Left ventricle myocardium inferior (tissue), 1 donor: Measurements from ENCODE around the gene SARS1. TPM values are rescaled to one million over a fixed set of nuclear protein-coding genes. Genes with fewer than 3 reads are reported as not detected.

Experiments
- DNase-seq: peaks from one replicate; pipeline ENCODE4 v3.0.0-alpha.2; 2020
- H3K27ac ChIP-seq: fragments of 200-600 bp; replicated peaks from 2 replicates; pipeline ENCODE4 v1.8.0; 2021
- H3K27me3 ChIP-seq: fragments of 200-600 bp; 2 replicates; pipeline ENCODE4 v1.8.0; 2021; ENCODE audit warnings: low read depth
- H3K36me3 ChIP-seq: fragments of 200-600 bp; 2 replicates; pipeline ENCODE4 v1.8.0; 2021
- H3K4me1 ChIP-seq: fragments of 200-600 bp; 2 replicates; pipeline ENCODE4 v1.8.0; 2021
- H3K4me3 ChIP-seq: fragments of 200-600 bp; 2 replicates; pipeline ENCODE4 v1.8.0; 2021; ENCODE audit warnings: mild to moderate bottlenecking, moderate library complexity
- H3K9me3 ChIP-seq: fragments of 200-600 bp; replicated peaks from 2 replicates; pipeline ENCODE4 v1.8.0; 2021
- CTCF ChIP-seq: fragments of 200-600 bp; IDR thresholded peaks from 2 replicates; pipeline ENCODE4 v1.8.0; 2021; ENCODE audit warnings: antibody characterized with exemption, mild to moderate bottlenecking, borderline replicate concordance
- intact Hi-C: fragments of 100-400 bp; cut with micrococcal nuclease; formaldehyde crosslinking; loops from one replicate; pipeline ENCODE4 v1.11.0; 2022
- total RNA-seq: library from RNA; stranded (reverse); fragmentation: NEBNext Ultra II Directional; extraction: Animal tissue kit (Norgen Biotek cat#: 25700); gene quantifications from one replicate; pipeline ENCODE4 v1.2.1, GENCODE V29; 2021
- donor health status: DM: no; HTN: yes; CAD: no; lungs with severe emphysema.

Gene SARS1
- total RNA-seq, 1 donor from 2014 or later, result 92.0 TPM

GRCh38 chr1:109251277-109252166 is 37.8 kb downstream of the SARS1 start:
- no peak for DNase-seq
- Histone ChIP-seq H3K27me3 (peaks cover 36% of the 10 kb centered on the region), H3K27ac (no peak overlapping the region), H3K36me3 (no peaks in the 10 kb centered on the region), H3K9me3 (no peaks in the 10 kb centered on the region), H3K4me3 (no peak overlapping the region), H3K4me1 (peaks cover 38% of the 10 kb centered on the region)
- intact Hi-C loops, result no loop called here
- TF ChIP-seq CTCF, result no peak

DNA sequence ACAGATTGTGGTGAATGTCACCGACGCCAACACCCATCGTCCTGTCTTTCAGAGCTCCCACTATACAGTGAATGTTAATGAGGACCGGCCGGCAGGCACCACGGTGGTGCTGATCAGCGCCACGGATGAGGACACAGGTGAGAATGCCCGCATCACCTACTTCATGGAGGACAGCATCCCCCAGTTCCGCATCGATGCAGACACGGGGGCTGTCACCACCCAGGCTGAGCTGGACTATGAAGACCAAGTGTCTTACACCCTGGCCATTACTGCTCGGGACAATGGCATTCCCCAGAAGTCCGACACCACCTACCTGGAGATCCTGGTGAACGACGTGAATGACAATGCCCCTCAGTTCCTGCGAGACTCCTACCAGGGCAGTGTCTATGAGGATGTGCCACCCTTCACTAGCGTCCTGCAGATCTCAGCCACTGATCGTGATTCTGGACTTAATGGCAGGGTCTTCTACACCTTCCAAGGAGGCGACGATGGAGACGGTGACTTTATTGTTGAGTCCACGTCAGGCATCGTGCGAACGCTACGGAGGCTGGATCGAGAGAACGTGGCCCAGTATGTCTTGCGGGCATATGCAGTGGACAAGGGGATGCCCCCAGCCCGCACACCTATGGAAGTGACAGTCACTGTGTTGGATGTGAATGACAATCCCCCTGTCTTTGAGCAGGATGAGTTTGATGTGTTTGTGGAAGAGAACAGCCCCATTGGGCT is 38.6 kb downstream of the SARS1 start:
- H3K4me3 ChIP-seq, result no peak overlapping the region
- no peak overlapping the region for H3K27ac ChIP-seq
- H3K27me3 ChIP-seq, result peaks cover 29% of the 10 kb centered on the region
- no peak for TF ChIP-seq CTCF
- intact Hi-C loops, result no loop called here
- no peak for DNase-seq
- peaks cover 38% of the 10 kb centered on the region for H3K4me1 ChIP-seq
- no peaks in the 10 kb centered on the region for H3K9me3 ChIP-seq
- no peaks in the 10 kb centered on the region for H3K36me3 ChIP-seq

DNA sequence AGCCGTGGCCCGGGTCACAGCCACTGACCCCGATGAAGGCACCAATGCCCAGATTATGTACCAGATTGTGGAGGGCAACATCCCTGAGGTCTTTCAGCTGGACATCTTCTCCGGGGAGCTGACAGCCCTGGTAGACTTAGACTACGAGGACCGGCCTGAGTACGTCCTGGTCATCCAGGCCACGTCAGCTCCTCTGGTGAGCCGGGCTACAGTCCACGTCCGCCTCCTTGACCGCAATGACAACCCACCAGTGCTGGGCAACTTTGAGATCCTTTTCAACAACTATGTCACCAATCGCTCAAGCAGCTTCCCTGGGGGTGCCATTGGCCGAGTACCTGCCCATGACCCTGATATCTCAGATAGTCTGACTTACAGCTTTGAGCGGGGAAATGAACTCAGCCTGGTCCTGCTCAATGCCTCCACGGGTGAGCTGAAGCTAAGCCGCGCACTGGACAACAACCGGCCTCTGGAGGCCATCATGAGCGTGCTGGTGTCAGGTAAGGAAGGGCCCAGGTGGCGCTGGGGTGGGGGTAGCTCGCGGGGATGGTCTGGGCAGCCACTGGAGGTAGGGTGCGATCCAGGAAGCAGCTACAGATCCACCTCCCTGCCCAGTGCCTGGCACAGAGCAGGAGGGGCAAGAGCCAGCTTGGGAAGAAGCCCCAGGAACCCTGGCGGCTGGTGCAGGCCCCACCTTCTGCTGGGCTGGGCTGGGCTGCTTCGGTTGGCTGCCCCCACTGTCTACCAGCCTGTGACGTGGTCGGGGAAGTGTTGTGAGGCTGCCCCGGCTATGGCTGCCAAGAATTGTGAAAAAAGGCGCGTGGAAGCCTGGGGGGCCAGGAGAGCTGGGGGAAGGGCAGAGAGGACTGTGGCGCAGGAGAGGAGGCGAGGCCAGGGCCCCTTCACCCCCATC is 39.4 kb downstream of the SARS1 start:
- DNase-seq, result no peak
- H3K4me3 ChIP-seq, result peak overlapping the region; percentile 9

GRCh38 chr1:109253803-109254620 is 40.3 kb downstream of the SARS1 start:
- H3K4me1 ChIP-seq, result peaks cover 34% of the 10 kb centered on the region
- peak overlapping the region; percentile 9 for H3K4me3 ChIP-seq
- peak overlapping the region; percentile 79 for H3K27ac ChIP-seq
- DNase-seq, result no peak
- H3K36me3 ChIP-seq, result no peaks in the 10 kb centered on the region
- no peak for TF ChIP-seq CTCF
- no peaks in the 10 kb centered on the region for H3K9me3 ChIP-seq
- intact Hi-C loops, result no loop called here
- H3K27me3 ChIP-seq, result peaks cover 13% of the 10 kb centered on the region

More for the DNA sequence above, 39.4 kb downstream of the SARS1 start:
- Histone ChIP-seq H3K9me3 (no peaks in the 10 kb centered on the region), H3K36me3 (no peaks in the 10 kb centered on the region), H3K27ac (peak overlapping the region; percentile 79), H3K27me3 (peaks cover 22% of the 10 kb centered on the region), H3K4me1 (peaks cover 38% of the 10 kb centered on the region)
- TF ChIP-seq CTCF, result no peak
- intact Hi-C loops, result no loop called here
